ENCODE results near the gene GPR87. TPM values are rescaled to one million over a fixed set of nuclear protein-coding genes. Genes with fewer than 3 reads are reported as not detected.

Gene GPR87
- total RNA-seq, 2 donors from 2014 or later: not detected

GRCh38 chr3:151265166-151265565 lies 51.5 kb downstream of the GPR87 start:
- H3K27me3 ChIP-seq: no peaks in the 10 kb centered on the region
- H3K4me1 ChIP-seq: no peaks in the 10 kb centered on the region
- H3K4me3 ChIP-seq: no peak overlapping the region
- TF ChIP-seq CTCF (IDR thresholded peaks at IDR 0.05): no peak
- H3K9me3 ChIP-seq: no peaks in the 10 kb centered on the region
- peak overlapping the region in 1 of 2 donors; percentile 23 for H3K27ac ChIP-seq
- no peak for DNase-seq (ENCODE audit: low spot score)
- no peaks in the 10 kb centered on the region for H3K36me3 ChIP-seq

GRCh38 chr3:151264605-151265004 lies 52.0 kb downstream of the GPR87 start:
- DNase-seq (ENCODE audit: low spot score): no peak
- no peak overlapping the region for H3K27ac ChIP-seq
- no peaks in the 10 kb centered on the region for H3K9me3 ChIP-seq
- no peak overlapping the region for H3K4me3 ChIP-seq
- no peaks in the 10 kb centered on the region for H3K27me3 ChIP-seq
- no peaks in the 10 kb centered on the region for H3K36me3 ChIP-seq
- no peak for TF ChIP-seq CTCF (IDR thresholded peaks at IDR 0.05)
- no peaks in the 10 kb centered on the region for H3K4me1 ChIP-seq

GRCh38 chr3:151262871-151263525 lies 53.6 kb downstream of the GPR87 start:
- no peak for DNase-seq (ENCODE audit: low spot score)
- H3K9me3 ChIP-seq: no peaks in the 10 kb centered on the region
- H3K36me3 ChIP-seq: no peaks in the 10 kb centered on the region
- H3K27ac ChIP-seq: no peak overlapping the region
- no peaks in the 10 kb centered on the region for H3K27me3 ChIP-seq
- H3K4me3 ChIP-seq: no peak overlapping the region
- no peaks in the 10 kb centered on the region for H3K4me1 ChIP-seq
- no peak for TF ChIP-seq CTCF (IDR thresholded peaks at IDR 0.05)

- H3K27me3 ChIP-seq: no peaks in the 10 kb centered on the region
- no peak overlapping the region for H3K4me3 ChIP-seq
- TF ChIP-seq CTCF (IDR thresholded peaks at IDR 0.05): no peak
- H3K9me3 ChIP-seq: no peaks in the 10 kb centered on the region
- DNase-seq (ENCODE audit: low spot score): no peak
- no peaks in the 10 kb centered on the region for H3K4me1 ChIP-seq
- no peaks in the 10 kb centered on the region for H3K36me3 ChIP-seq
- no peak overlapping the region for H3K27ac ChIP-seq
These were observed 57.0 kb downstream of the GPR87 start for GRCh38 chr3:151259664-151260063.

- TF ChIP-seq CTCF (IDR thresholded peaks at IDR 0.05): no peak
- Histone ChIP-seq H3K4me3 (no peak overlapping the region), H3K36me3 (no peaks in the 10 kb centered on the region), H3K27me3 (no peaks in the 10 kb centered on the region), H3K4me1 (no peaks in the 10 kb centered on the region), H3K27ac (no peak overlapping the region), H3K9me3 (no peaks in the 10 kb centered on the region)
- DNase-seq (ENCODE audit: low spot score): no peak
These were observed 59.9 kb downstream of the GPR87 start for GRCh38 chr3:151256749-151257148.

GRCh38 chr3:151248772-151249337 lies 67.8 kb downstream of the GPR87 start:
- no peaks in the 10 kb centered on the region for H3K27me3 ChIP-seq
- DNase-seq (ENCODE audit: low spot score): no peak
- H3K4me1 ChIP-seq: peaks cover 0 to 4% of the 10 kb centered on the region in 2 donors
- H3K4me3 ChIP-seq: no peak overlapping the region
- peak overlapping the region; percentile 21 to 29 for H3K27ac ChIP-seq
- TF ChIP-seq CTCF (IDR thresholded peaks at IDR 0.05): no peak
- no peaks in the 10 kb centered on the region for H3K36me3 ChIP-seq
- H3K9me3 ChIP-seq: no peaks in the 10 kb centered on the region

All from right atrium auricular region (tissue), 2 donors.